Smooth muscle cell (in vitro differentiated cells): ENCODE results near the gene PBX3. TPM values are rescaled to one million over a fixed set of nuclear protein-coding genes. Genes with fewer than 3 reads are reported as not detected.

ENCODE experiments used
- DNase-seq: peaks from one replicate; lab custom pipeline; 2025; ENCODE audit not compliant: unreplicated experiment; lab: John Stamatoyannopoulos, UW
- H2AFZ ChIP-seq: fragments of 200-600 bp; sonication (generic); 2 replicates; pipeline ENCODE4 v1.6.0; 2016; ENCODE audit warnings: antibody characterized with exemption, low read depth, mild to moderate bottlenecking
- H3F3A ChIP-seq: fragments of 200-600 bp; sonication (generic); 2 replicates; pipeline ENCODE4 v1.6.0; 2017; ENCODE audit warnings: antibody characterized with exemption, low read depth
- H3K27ac ChIP-seq: fragments of 200-600 bp; sonication (generic); 2 replicates; pipeline ENCODE4 v1.5.1; 2016; ENCODE audit warnings: low read depth, mild to moderate bottlenecking
- H3K27me3 ChIP-seq: fragments of 200-600 bp; sonication (generic); 2 replicates; pipeline ENCODE4 v1.6.1; 2016; ENCODE audit warnings: low read depth, mild to moderate bottlenecking
- H3K36me3 ChIP-seq: fragments of 200-600 bp; sonication (generic); 2 replicates; pipeline ENCODE4 v1.5.1; 2016; ENCODE audit warnings: low read depth
- H3K4me1 ChIP-seq: fragments of 200-600 bp; sonication (generic); 2 replicates; pipeline ENCODE4 v1.5.1; 2016; ENCODE audit warnings: low read depth
- H3K4me2 ChIP-seq: fragments of 200-600 bp; sonication (generic); 2 replicates; pipeline ENCODE4 v1.6.0; 2016; ENCODE audit warnings: mild to moderate bottlenecking
- H3K4me3 ChIP-seq: fragments of 200-600 bp; sonication (generic); 2 replicates; pipeline ENCODE4 v1.5.1; 2016; ENCODE audit warnings: mild to moderate bottlenecking
- H3K79me2 ChIP-seq: fragments of 200-600 bp; sonication (generic); 2 replicates; pipeline ENCODE4 v1.6.0; 2016; ENCODE audit warnings: low read depth, mild to moderate bottlenecking
- H3K9ac ChIP-seq: fragments of 200-600 bp; sonication (generic); 2 replicates; pipeline ENCODE4 v1.6.0; 2016; ENCODE audit warnings: low read depth
- H3K9me3 ChIP-seq: fragments of 200-600 bp; sonication (generic); replicated peaks from 2 replicates; pipeline ENCODE4 v1.5.1; 2016; ENCODE audit warnings: low read depth
- H4K20me1 ChIP-seq: fragments of 200-600 bp; sonication (generic); 2 replicates; pipeline ENCODE4 v1.6.0; 2016; ENCODE audit warnings: low read depth
- CTCF ChIP-seq: fragments of 200-600 bp; sonication (generic); IDR thresholded peaks from 2 replicates; pipeline ENCODE4 v1.5.1; 2017; ENCODE audit warnings: borderline replicate concordance, mild to moderate bottlenecking, antibody characterized with exemption; ENCODE audit not compliant: insufficient read depth, poor library complexity, severe bottlenecking
- WGBS: methylation state at CpG from one replicate; pipeline ENCODE4 v1.1.7; 2016; ENCODE audit warnings: low lambda C conversion rate; 5-methylcytosine and 5-hydroxymethylcytosine counted together
- polyA plus RNA-seq: library from polyadenylated mRNA; unstranded; fragments of >200 nt; fragmentation: Nextera tagmentation; extraction: Ambion mirVana; gene quantifications from 2 replicates; pipeline ENCODE4 v1.2.1, GENCODE V29; 2016
- total RNA-seq: library from RNA; depleted of rRNA; stranded (reverse); fragments of >200 nt; gene quantifications from 2 replicates; pipeline ENCODE4 v1.2.3, GENCODE V29; 2014

The PBX3 gene
- total and polyA plus RNA-seq, 2 experiments from 2014 or later: 15.3 to 34.6 TPM

GRCh38 chr9:125990186-125990792 is 243.1 kb downstream of the PBX3 start:
- no peak overlapping the region for H3K9ac ChIP-seq
- no peaks in the 10 kb centered on the region for H3F3A ChIP-seq
- no peaks in the 10 kb centered on the region for H3K9me3 ChIP-seq
- no peaks in the 10 kb centered on the region for H3K79me2 ChIP-seq
- H3K4me3 ChIP-seq: no peak overlapping the region
- H3K27me3 ChIP-seq: no peaks in the 10 kb centered on the region
- WGBS: 98% methylated on average over 16 of the region's 16 CpGs
- no peaks in the 10 kb centered on the region for H3K4me1 ChIP-seq
- no peak for DNase-seq
- no peak overlapping the region for H3K4me2 ChIP-seq
- no peak overlapping the region for H3K27ac ChIP-seq
- H3K36me3 ChIP-seq: no peaks in the 10 kb centered on the region
- TF ChIP-seq CTCF: no peak
- no peaks in the 10 kb centered on the region for H4K20me1 ChIP-seq
- no peak overlapping the region for H2AFZ ChIP-seq

GRCh38 chr9:125990793-125991220 is 243.6 kb downstream of the PBX3 start:
- Histone ChIP-seq H3F3A (no peaks in the 10 kb centered on the region), H3K4me1 (no peaks in the 10 kb centered on the region), H3K36me3 (no peaks in the 10 kb centered on the region), H3K27ac (no peak overlapping the region), H3K9me3 (no peaks in the 10 kb centered on the region), H3K27me3 (peaks cover under 1% of the 10 kb centered on the region), H2AFZ (no peak overlapping the region), H3K4me3 (no peak overlapping the region), H3K79me2 (no peaks in the 10 kb centered on the region), H3K4me2 (no peak overlapping the region), H3K9ac (no peak overlapping the region), H4K20me1 (no peaks in the 10 kb centered on the region)
- DNase-seq: no peak
- no peak for TF ChIP-seq CTCF
- 73% methylated on average over 12 of the region's 12 CpGs for WGBS

DNA sequence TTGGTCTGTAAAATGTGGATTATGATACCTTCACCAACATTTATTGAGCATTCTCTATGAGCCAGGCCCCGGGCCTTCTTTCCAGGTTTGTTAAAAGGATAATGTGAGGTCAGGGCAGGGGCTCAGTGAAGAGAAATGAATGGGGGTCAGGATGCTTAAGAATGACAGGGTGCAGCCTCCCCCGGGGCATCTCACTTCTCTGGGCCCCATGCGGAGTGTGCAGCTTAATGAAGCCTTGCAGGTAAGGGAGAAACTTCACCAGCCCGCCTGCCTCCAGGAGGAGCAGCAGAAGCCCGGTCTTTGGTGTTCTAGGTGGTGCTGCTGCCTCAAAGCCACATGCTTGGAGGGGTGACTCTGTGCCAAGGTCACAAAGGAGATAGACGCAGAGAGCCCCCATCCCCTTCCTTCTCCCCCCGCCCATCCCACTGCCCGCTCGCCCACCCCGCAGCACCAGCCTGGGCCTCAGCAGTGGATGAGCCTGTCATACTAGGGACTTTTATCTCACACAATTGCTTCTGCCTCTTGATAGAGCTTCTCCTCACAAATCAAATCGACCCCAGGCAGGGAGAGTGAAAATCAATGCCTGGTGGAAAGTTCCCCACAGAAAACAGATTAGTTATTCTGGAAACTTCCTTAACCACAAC is 244.8 kb downstream of the PBX3 start:
- Histone ChIP-seq H4K20me1 (no peaks in the 10 kb centered on the region), H3K4me1 (no peaks in the 10 kb centered on the region), H3K27me3 (peaks cover 7% of the 10 kb centered on the region), H2AFZ (no peak overlapping the region), H3K9ac (no peak overlapping the region), H3K9me3 (no peaks in the 10 kb centered on the region), H3K4me3 (no peak overlapping the region), H3F3A (no peaks in the 10 kb centered on the region), H3K4me2 (no peak overlapping the region), H3K79me2 (no peaks in the 10 kb centered on the region), H3K36me3 (no peaks in the 10 kb centered on the region), H3K27ac (no peak overlapping the region)
- no peak for TF ChIP-seq CTCF
- no peak for DNase-seq
- WGBS: 92% methylated on average over 11 of the region's 11 CpGs

GRCh38 chr9:125992557-125992956 is 245.4 kb downstream of the PBX3 start:
- H3K9me3 ChIP-seq: no peaks in the 10 kb centered on the region
- TF ChIP-seq CTCF: no peak
- H3K4me1 ChIP-seq: no peaks in the 10 kb centered on the region
- H3K4me3 ChIP-seq: no peak overlapping the region
- H3K27ac ChIP-seq: no peak overlapping the region
- H3K36me3 ChIP-seq: no peaks in the 10 kb centered on the region
- no peaks in the 10 kb centered on the region for H4K20me1 ChIP-seq
- WGBS: 84% methylated on average over 8 of the region's 8 CpGs
- H3K79me2 ChIP-seq: no peaks in the 10 kb centered on the region
- no peak for DNase-seq
- no peaks in the 10 kb centered on the region for H3F3A ChIP-seq
- no peak overlapping the region for H2AFZ ChIP-seq
- no peak overlapping the region for H3K9ac ChIP-seq
- H3K27me3 ChIP-seq: peaks cover 7% of the 10 kb centered on the region
- no peak overlapping the region for H3K4me2 ChIP-seq
